ENCODE data around the gene CENATAC.

DNA sequence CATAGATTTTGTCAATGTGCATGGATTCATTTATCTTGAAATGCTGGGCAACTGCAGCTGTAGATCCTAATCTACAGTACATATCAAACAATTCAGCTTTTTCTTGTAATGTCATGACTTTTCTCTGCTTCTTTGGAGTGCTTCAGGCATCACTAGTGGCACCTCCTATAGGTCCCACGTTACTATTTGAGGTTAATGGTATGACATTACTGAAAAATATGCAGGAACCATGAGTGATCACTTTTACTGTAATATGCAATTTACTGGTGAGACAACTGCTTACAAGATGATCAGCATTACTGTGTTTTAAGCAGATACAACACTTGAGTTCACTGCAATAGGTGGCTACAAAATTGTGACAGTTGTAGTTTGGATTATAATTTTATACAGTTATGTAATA, 3.0 kb downstream of the CENATAC start:
- TF ChIP-seq POLR2A (IDR thresholded peaks at IDR 0.05): no peak
- TF ChIP-seq, protein P1, sequence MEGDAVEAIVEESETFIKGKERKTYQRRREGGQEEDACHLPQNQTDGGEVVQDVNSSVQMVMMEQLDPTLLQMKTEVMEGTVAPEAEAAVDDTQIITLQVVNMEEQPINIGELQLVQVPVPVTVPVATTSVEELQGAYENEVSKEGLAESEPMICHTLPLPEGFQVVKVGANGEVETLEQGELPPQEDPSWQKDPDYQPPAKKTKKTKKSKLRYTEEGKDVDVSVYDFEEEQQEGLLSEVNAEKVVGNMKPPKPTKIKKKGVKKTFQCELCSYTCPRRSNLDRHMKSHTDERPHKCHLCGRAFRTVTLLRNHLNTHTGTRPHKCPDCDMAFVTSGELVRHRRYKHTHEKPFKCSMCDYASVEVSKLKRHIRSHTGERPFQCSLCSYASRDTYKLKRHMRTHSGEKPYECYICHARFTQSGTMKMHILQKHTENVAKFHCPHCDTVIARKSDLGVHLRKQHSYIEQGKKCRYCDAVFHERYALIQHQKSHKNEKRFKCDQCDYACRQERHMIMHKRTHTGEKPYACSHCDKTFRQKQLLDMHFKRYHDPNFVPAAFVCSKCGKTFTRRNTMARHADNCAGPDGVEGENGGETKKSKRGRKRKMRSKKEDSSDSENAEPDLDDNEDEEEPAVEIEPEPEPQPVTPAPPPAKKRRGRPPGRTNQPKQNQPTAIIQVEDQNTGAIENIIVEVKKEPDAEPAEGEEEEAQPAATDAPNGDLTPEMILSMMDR (IDR thresholded peaks at IDR 0.05 in 8 of 11, conservative IDR thresholded peaks at IDR 0.05 in 3 of 11): no peak
